Measurements from ENCODE around the gene GALNT10.

GALNT10 gene

DNA sequence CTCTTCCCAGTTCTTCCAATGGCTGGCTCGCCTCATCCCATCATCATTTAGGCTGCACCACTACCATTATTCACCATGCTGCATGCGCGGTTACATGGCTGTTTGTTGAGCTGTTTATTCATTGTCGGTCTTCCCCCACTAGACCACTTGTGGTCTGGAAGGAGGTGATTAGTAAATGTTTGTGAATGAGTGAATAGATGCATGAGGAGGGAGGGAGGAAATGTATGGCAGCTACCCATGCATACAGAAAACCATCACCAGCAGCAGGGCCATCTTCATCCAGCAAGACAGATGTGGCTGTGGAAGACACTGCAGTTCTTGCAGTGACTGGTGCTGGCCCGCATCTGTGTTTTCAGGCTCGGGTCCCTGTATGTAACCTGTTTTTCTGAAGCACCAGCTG, 141.9 kb downstream of the GALNT10 start:
- Histone ChIP-seq H3K27me3 (ENCODE audit: control insufficient read depth in 1 of 2, insufficient read depth in 2 of 2, low read length in 2 of 2) (no peaks in the 10 kb centered on the region), H3K4me1 (ENCODE audit: insufficient read depth, low read length) (no peaks in the 10 kb centered on the region), H3K27ac (ENCODE audit: low read depth, low read length) (no peak overlapping the region), H3K9me3 (ENCODE audit: low read length) (no peaks in the 10 kb centered on the region), H3K36me3 (ENCODE audit: insufficient read depth, low read length) (peaks cover 7% of the 10 kb centered on the region), H3K9ac (ENCODE audit: low read length) (no peak overlapping the region), H3K4me3 (ENCODE audit: low read depth in 1 of 2, low read length in 2 of 2) (no peak overlapping the region)

DNA sequence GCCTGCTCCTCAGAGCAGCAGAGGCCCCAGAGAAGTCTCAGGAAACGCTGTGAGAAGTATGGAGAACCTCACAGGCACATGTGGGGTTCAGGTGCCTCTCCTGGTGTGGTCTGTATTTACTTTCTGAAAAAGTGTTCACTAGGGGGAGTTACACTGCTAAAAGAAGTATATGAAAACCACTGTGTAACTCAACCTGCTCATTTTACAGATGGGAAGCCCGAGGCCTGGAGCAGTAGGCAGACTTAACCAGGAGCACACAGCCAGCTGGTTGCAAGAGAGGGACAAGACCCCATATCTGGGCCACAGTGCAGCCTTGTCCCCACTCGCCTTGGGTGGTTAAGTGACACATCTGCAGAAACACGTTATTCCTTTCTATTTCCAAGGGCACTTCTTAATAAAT, 142.5 kb downstream of the GALNT10 start:
- no peaks in the 10 kb centered on the region for H3K27me3 ChIP-seq (ENCODE audit: control insufficient read depth in 1 of 2, insufficient read depth in 2 of 2, low read length in 2 of 2)
- no peak overlapping the region for H3K4me3 ChIP-seq (ENCODE audit: low read depth in 1 of 2, low read length in 2 of 2)
- H3K36me3 ChIP-seq (ENCODE audit: insufficient read depth, low read length): peaks cover 7% of the 10 kb centered on the region
- no peaks in the 10 kb centered on the region for H3K4me1 ChIP-seq (ENCODE audit: insufficient read depth, low read length)
- no peak overlapping the region for H3K9ac ChIP-seq (ENCODE audit: low read length)
- H3K9me3 ChIP-seq (ENCODE audit: low read length): no peaks in the 10 kb centered on the region
- no peak overlapping the region for H3K27ac ChIP-seq (ENCODE audit: low read depth, low read length)

DNA sequence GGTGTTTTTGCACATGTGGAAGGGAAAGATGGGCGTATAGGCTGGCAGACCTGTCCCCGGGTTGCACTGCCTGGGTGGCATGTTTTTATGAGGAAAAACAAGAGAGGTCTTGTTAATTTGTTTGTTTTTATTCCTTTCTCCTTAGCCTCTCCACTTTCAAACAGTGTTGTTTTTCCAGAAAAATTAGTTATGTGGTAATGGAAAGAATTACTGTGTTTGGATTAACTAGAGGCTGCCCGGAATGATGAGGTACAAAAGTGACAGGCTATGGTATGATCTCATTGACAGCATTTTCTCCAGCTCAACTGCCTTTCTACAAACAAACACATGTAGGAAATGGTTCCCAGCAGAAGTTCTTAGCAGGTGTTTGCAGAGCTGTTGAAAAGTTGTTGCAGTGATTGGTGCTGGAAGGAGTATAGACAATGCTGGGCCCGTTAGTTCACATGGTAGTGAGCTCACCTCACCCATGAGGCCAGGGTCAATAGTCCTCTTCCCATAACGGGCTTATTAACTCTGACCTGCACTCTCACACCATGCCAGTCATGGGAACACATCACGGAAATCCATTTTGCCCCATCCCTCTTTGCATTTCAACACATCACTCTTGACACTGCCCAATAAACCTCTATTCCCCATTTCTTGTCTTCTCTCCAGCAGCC, 144.0 kb downstream of the GALNT10 start:
- Histone ChIP-seq H3K9me3 (ENCODE audit: low read length) (no peaks in the 10 kb centered on the region), H3K27ac (ENCODE audit: low read depth, low read length) (no peak overlapping the region), H3K4me3 (ENCODE audit: low read depth in 1 of 2, low read length in 2 of 2) (no peak overlapping the region), H3K9ac (ENCODE audit: low read length) (no peak overlapping the region), H3K27me3 (ENCODE audit: control insufficient read depth in 1 of 2, insufficient read depth in 2 of 2, low read length in 2 of 2) (no peaks in the 10 kb centered on the region), H3K36me3 (ENCODE audit: insufficient read depth, low read length) (peaks cover 13% of the 10 kb centered on the region), H3K4me1 (ENCODE audit: insufficient read depth, low read length) (no peaks in the 10 kb centered on the region)

DNA sequence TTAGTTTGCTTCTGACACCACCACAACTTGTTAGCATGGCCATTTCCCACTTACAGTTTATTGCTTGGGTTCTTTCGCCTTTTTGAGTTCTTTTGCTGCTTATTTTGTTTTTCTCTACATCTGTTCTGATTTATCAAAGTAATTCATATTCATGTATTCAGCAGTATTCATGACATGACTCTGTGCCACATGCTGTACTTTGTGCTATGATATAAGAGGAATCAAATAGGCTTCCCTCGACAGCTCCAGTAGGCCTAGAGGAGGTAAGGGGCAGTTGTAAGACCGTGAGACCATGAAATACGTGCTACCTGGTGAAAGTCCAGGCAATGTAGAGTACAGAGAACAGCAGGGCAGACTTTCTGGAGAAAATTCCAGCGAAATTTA, 144.5 kb downstream of the GALNT10 start:
- peaks cover 11% of the 10 kb centered on the region for H3K36me3 ChIP-seq (ENCODE audit: insufficient read depth, low read length)
- no peaks in the 10 kb centered on the region for H3K4me1 ChIP-seq (ENCODE audit: insufficient read depth, low read length)
- no peak overlapping the region for H3K27ac ChIP-seq (ENCODE audit: low read depth, low read length)

DNA sequence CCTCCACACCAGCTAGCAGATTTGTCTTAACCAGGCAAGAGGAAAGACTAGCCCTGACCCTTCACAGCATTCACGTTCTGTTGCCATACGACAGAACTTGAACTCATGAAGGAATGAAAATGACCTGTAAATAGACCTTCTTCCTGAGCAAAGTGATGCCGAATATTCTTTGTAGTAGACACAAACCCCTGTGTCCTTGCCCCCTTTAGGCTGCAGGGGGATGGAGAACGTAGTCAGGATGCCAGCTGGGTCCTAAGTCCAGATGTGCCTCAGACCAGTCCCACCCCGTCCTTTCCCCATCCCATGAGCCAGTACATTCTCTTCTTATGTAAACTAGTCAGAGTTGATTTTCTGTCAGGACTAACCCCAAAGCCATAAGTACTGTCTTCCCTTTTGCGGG, 151.1 kb downstream of the GALNT10 start:
- Histone ChIP-seq H3K27ac (ENCODE audit: low read depth, low read length) (no peak overlapping the region), H3K4me3 (ENCODE audit: low read depth in 1 of 2, low read length in 2 of 2) (no peak overlapping the region), H3K27me3 (ENCODE audit: control insufficient read depth in 1 of 2, insufficient read depth in 2 of 2, low read length in 2 of 2) (no peaks in the 10 kb centered on the region), H3K9me3 (ENCODE audit: low read length) (no peaks in the 10 kb centered on the region), H3K36me3 (ENCODE audit: insufficient read depth, low read length) (peaks cover 5% of the 10 kb centered on the region), H3K4me1 (ENCODE audit: insufficient read depth, low read length) (peaks cover 5% of the 10 kb centered on the region), H3K9ac (ENCODE audit: low read length) (no peak overlapping the region)

More for the DNA sequence above, 144.5 kb downstream of the GALNT10 start:
- Histone ChIP-seq H3K9me3 (ENCODE audit: low read length) (no peaks in the 10 kb centered on the region), H3K4me3 (ENCODE audit: low read depth in 1 of 2, low read length in 2 of 2) (no peak overlapping the region), H3K27me3 (ENCODE audit: control insufficient read depth in 1 of 2, insufficient read depth in 2 of 2, low read length in 2 of 2) (no peaks in the 10 kb centered on the region), H3K9ac (ENCODE audit: low read length) (no peak overlapping the region)

DNA sequence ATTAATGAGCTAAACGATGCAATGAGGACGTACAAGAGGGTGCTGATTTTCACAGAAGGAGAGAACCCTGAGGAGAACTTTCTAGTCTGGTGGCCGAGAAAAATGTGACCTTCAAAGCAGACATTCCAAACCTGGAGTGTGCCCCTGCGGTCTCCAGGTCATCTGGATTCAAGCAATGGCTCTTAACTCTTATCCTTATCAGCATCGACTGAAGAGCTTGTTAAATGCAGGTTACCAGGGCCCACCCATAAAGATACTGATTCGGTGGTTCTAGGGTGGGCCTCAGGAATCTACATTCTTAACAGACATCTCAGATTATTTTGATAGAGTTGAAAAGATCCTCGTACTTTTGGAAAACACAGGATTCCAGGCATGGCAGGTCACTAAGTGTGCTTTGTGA, 151.7 kb downstream of the GALNT10 start:
- H3K27ac ChIP-seq (ENCODE audit: low read depth, low read length): no peak overlapping the region
- H3K36me3 ChIP-seq (ENCODE audit: insufficient read depth, low read length): peaks cover 5% of the 10 kb centered on the region
- H3K4me1 ChIP-seq (ENCODE audit: insufficient read depth, low read length): peaks cover 8% of the 10 kb centered on the region
- H3K4me3 ChIP-seq (ENCODE audit: low read depth in 1 of 2, low read length in 2 of 2): no peak overlapping the region
- no peak overlapping the region for H3K9ac ChIP-seq (ENCODE audit: low read length)
- no peaks in the 10 kb centered on the region for H3K9me3 ChIP-seq (ENCODE audit: low read length)
- H3K27me3 ChIP-seq (ENCODE audit: control insufficient read depth in 1 of 2, insufficient read depth in 2 of 2, low read length in 2 of 2): no peaks in the 10 kb centered on the region

DNA sequence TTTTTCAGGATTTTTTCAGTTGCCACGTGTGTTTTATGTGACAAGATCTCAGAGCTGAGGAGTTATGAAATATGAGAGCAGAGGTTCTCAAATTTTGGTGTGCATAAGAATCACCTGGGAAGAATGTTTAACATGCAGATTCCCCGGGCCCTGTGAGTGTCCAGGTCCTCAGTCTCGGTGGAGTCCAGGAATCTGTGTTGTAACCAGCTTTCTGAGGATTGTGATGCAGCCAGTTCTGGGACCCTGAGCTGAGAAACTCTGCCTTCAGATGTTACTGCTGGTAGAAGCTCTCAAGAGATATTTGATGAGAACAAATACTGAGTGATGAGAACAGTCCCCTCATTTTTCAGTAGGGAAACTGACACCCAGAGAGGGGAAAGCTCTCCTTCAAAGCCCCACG, 152.4 kb downstream of the GALNT10 start:
- no peaks in the 10 kb centered on the region for H3K9me3 ChIP-seq (ENCODE audit: low read length)
- H3K4me3 ChIP-seq (ENCODE audit: low read depth in 1 of 2, low read length in 2 of 2): no peak overlapping the region
- H3K4me1 ChIP-seq (ENCODE audit: insufficient read depth, low read length): peaks cover 8% of the 10 kb centered on the region
- peaks cover 5% of the 10 kb centered on the region for H3K36me3 ChIP-seq (ENCODE audit: insufficient read depth, low read length)
- H3K27me3 ChIP-seq (ENCODE audit: control insufficient read depth in 1 of 2, insufficient read depth in 2 of 2, low read length in 2 of 2): no peaks in the 10 kb centered on the region
- H3K9ac ChIP-seq (ENCODE audit: low read length): no peak overlapping the region
- H3K27ac ChIP-seq (ENCODE audit: low read depth, low read length): no peak overlapping the region

DNA sequence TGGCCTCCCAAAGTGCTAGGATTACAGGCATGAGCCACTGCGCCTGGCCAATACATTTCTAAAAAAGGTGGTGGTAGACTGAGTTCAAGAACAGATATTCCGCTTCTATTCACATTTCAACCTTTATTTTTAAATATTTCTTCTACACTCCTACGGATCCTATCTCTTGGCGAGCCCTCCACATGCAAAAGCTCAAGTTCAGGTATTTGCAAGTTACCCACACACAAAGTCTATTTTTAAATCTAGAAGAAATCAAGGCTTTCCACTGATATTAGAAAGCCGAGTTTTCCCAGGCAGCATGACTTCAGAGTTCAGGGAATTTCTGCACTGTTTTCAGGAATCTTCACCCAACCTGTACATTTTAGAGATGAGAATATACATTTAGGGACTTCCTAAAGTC, 153.9 kb downstream of the GALNT10 start:
- Histone ChIP-seq H3K4me1 (ENCODE audit: insufficient read depth, low read length) (peaks cover 8% of the 10 kb centered on the region), H3K36me3 (ENCODE audit: insufficient read depth, low read length) (no peaks in the 10 kb centered on the region), H3K9me3 (ENCODE audit: low read length) (no peaks in the 10 kb centered on the region), H3K27me3 (ENCODE audit: control insufficient read depth in 1 of 2, insufficient read depth in 2 of 2, low read length in 2 of 2) (no peaks in the 10 kb centered on the region), H3K4me3 (ENCODE audit: low read depth in 1 of 2, low read length in 2 of 2) (no peak overlapping the region), H3K9ac (ENCODE audit: low read length) (no peak overlapping the region), H3K27ac (ENCODE audit: low read depth, low read length) (no peak overlapping the region)

DNA sequence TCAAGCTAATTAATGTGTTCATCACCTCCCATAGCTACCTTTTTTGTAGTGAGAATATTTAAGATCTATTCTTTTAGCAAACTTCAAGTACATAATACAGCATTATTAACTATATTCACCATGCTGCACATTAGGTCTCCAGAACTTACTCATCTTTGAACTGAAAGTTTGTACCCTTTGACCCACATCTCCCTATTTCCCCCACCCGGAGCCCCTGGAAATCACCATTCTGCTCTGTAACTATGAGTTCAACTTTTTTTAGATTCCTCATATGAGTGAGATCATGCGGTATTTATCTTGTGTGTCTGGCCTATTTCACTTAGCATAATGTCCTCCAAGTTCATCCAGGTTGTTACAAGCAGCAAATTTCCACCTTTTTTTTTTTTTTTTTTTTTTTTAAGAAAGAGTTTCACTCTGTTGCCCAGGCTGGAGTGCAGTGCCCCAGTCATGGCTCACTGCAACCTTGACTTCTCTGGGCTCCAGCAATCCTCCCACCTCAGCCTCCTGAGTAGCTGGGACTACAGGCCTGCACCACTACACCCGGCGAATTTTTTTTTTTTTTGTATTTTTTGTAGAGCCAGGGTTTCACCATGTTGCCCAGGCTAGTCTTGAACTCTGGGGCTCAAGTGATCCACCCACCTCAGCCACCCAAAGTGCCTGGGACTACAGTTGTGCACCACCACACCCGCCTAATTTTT, 154.9 kb downstream of the GALNT10 start:
- Histone ChIP-seq H3K9ac (ENCODE audit: low read length) (no peak overlapping the region), H3K4me1 (ENCODE audit: insufficient read depth, low read length) (peaks cover 8% of the 10 kb centered on the region), H3K9me3 (ENCODE audit: low read length) (no peaks in the 10 kb centered on the region), H3K36me3 (ENCODE audit: insufficient read depth, low read length) (no peaks in the 10 kb centered on the region), H3K27ac (ENCODE audit: low read depth, low read length) (no peak overlapping the region), H3K27me3 (ENCODE audit: control insufficient read depth in 1 of 2, insufficient read depth in 2 of 2, low read length in 2 of 2) (no peaks in the 10 kb centered on the region), H3K4me3 (ENCODE audit: low read depth in 1 of 2, low read length in 2 of 2) (no peak overlapping the region)

DNA sequence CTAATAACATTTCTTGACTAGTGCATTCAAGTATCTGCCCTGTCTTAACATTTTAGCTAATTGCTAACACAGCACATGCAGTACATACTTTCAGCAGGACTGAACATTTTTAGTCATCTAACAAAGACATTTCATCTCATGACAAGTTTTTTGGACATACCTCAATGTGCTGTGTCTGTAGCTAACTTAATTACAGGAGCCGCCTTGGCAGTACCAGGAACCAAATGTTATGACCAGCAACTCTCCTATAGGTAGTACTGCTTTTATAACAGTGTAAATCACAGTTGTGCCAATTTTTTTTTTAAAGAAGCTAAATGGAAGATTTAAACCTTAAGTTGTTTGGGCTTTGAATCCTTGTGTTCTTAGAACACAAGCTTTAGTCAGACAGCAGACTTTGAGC, 155.9 kb downstream of the GALNT10 start:
- Histone ChIP-seq H3K27me3 (ENCODE audit: control insufficient read depth in 1 of 2, insufficient read depth in 2 of 2, low read length in 2 of 2) (no peaks in the 10 kb centered on the region), H3K4me1 (ENCODE audit: insufficient read depth, low read length) (peaks cover 8% of the 10 kb centered on the region), H3K9ac (ENCODE audit: low read length) (no peak overlapping the region), H3K4me3 (ENCODE audit: low read depth in 1 of 2, low read length in 2 of 2) (no peak overlapping the region), H3K27ac (ENCODE audit: low read depth, low read length) (no peak overlapping the region), H3K9me3 (ENCODE audit: low read length) (no peaks in the 10 kb centered on the region), H3K36me3 (ENCODE audit: insufficient read depth, low read length) (no peaks in the 10 kb centered on the region)

DNA sequence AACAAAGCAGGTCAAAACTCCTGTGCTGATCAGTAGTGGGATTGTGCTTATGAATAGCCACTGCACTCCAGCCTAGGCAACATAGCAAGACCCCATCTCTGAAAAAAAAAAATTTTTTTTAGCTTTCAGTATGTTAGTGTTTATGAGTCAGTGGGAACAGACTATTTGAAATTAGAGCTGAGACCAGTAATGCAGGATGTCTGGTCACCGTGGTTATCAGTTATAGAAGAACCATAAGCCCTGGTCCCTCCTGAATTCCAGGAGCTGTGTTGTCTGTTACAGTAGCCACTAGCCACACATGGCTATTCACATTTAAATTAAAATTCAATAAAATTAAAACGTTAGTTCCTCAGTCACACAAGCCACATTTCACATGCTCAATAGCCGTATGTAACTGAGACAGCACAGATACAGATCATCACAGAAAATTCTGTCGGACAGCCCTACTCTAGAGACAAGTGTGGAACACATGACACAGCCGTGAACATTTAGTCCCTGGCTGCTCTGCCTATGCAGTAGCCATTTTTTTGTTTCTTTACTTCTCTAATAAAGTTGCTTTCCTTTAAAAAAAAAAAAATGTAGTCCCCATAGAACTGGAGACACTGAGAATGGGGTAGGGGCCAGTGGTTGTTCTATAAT, 159.2 kb downstream of the GALNT10 start:
- Histone ChIP-seq H3K4me3 (ENCODE audit: low read depth in 1 of 2, low read length in 2 of 2) (no peak overlapping the region), H3K36me3 (ENCODE audit: insufficient read depth, low read length) (no peaks in the 10 kb centered on the region), H3K9ac (ENCODE audit: low read length) (no peak overlapping the region), H3K27ac (ENCODE audit: low read depth, low read length) (no peak overlapping the region), H3K27me3 (ENCODE audit: control insufficient read depth in 1 of 2, insufficient read depth in 2 of 2, low read length in 2 of 2) (no peaks in the 10 kb centered on the region), H3K4me1 (ENCODE audit: insufficient read depth, low read length) (peaks cover 8% of the 10 kb centered on the region), H3K9me3 (ENCODE audit: low read length) (no peaks in the 10 kb centered on the region)

Data from muscle layer of colon (tissue), 2 donors.